22Rv1 (cell line): ENCODE measurements around the gene SLC6A2.

Experiments used
- CTCF ChIP-seq: fragments of 450-650 bp; IDR thresholded peaks from 2 replicates; pipeline ENCODE4 v1.5.1; 2017; ENCODE audit warnings: mild to moderate bottlenecking
- ZFX ChIP-seq: fragments of 450-650 bp; IDR thresholded peaks from 2 replicates; pipeline ENCODE4 v1.6.1; 2017; ENCODE audit warnings: antibody characterized with exemption, borderline replicate concordance

- TF ChIP-seq ZFX (no peak), CTCF (no peak)
Observed at GRCh38 chr16:55671206-55671973, 15.6 kb downstream of the SLC6A2 start.
